DOHH2 (cell line): Measurements from ENCODE around the gene SPOP.

ENCODE experiments used
- H3F3A ChIP-seq: fragments of 200-600 bp; sonication (generic), shearing (Covaris generic); 2 replicates; pipeline ENCODE4 v1.6.0; 2016; ENCODE audit warnings: antibody characterized with exemption, mild to moderate bottlenecking; ENCODE audit not compliant: control insufficient read depth, insufficient read depth
- H3K27ac ChIP-seq: fragments of 200-600 bp; sonication (generic); 2 replicates; pipeline ENCODE4 v1.5.1; 2014; ENCODE audit warnings: low read depth, mild to moderate bottlenecking, low read length, moderate library complexity
- H3K27me3 ChIP-seq: fragments of 200-600 bp; sonication (generic); 2 replicates; pipeline ENCODE4 v1.6.1; 2014; ENCODE audit warnings: mild to moderate bottlenecking, low read length, mixed read lengths; ENCODE audit not compliant: control insufficient read depth
- H3K36me3 ChIP-seq: fragments of 200-600 bp; sonication (generic); 2 replicates; pipeline ENCODE4 v1.6.1; 2014; ENCODE audit warnings: mild to moderate bottlenecking, low read length, moderate library complexity, mixed read lengths; ENCODE audit not compliant: control insufficient read depth
- H3K4me1 ChIP-seq: fragments of 200-600 bp; sonication (generic); 2 replicates; pipeline ENCODE4 v1.6.1; 2014; ENCODE audit warnings: mild to moderate bottlenecking, low read length, mixed read lengths; ENCODE audit not compliant: control insufficient read depth
- H3K4me2 ChIP-seq: fragments of 200-600 bp; sonication (generic); 2 replicates; pipeline ENCODE4 v1.6.0; 2014; ENCODE audit warnings: mild to moderate bottlenecking, low read length, moderate library complexity
- H3K4me3 ChIP-seq: fragments of 200-600 bp; sonication (generic); 2 replicates; pipeline ENCODE4 v1.5.1; 2014; ENCODE audit warnings: mild to moderate bottlenecking, low read length, mixed read lengths
- H3K79me2 ChIP-seq: fragments of 200-600 bp; sonication (generic); 2 replicates; pipeline ENCODE4 v1.6.1; 2014; ENCODE audit warnings: mild to moderate bottlenecking, low read length, mixed read lengths; ENCODE audit not compliant: control insufficient read depth
- H3K9me2 ChIP-seq: fragments of 200-600 bp; sonication (generic); replicated peaks from 2 replicates; pipeline ENCODE4 v1.6.1; 2014; ENCODE audit warnings: mild to moderate bottlenecking, low read length, mixed read lengths; ENCODE audit not compliant: control insufficient read depth
- H3K9me3 ChIP-seq: fragments of 200-600 bp; sonication (generic); 2 replicates; pipeline ENCODE4 v1.6.1; 2014; ENCODE audit warnings: antibody characterized with exemption, low read length, mixed read lengths; ENCODE audit not compliant: control insufficient read depth, insufficient read depth
- H4K20me1 ChIP-seq: fragments of 200-600 bp; sonication (generic); 2 replicates; pipeline ENCODE4 v1.6.0; 2014; ENCODE audit warnings: low read depth, mild to moderate bottlenecking, antibody characterized with exemption, low read length, moderate library complexity; ENCODE audit not compliant: control insufficient read depth, insufficient read depth
- EZH2phosphoT487 ChIP-seq: fragments of 200-600 bp; sonication (generic); IDR thresholded peaks from 2 replicates; pipeline ENCODE4 v1.6.1; 2017; ENCODE audit warnings: borderline replicate concordance, mild to moderate bottlenecking, antibody characterized with exemption, low read length, moderate library complexity, mixed read lengths
- TF ChIP-seq, protein P1 (sequence below): fragments of 200-600 bp; sonication (generic); IDR thresholded peaks from one replicate; pipeline ENCODE4 v1.5.1; 2014; ENCODE audit warnings: antibody characterized with exemption, mild to moderate bottlenecking, low read depth, low read length; ENCODE audit not compliant: poor library complexity, severe bottlenecking

The SPOP gene

DNA sequence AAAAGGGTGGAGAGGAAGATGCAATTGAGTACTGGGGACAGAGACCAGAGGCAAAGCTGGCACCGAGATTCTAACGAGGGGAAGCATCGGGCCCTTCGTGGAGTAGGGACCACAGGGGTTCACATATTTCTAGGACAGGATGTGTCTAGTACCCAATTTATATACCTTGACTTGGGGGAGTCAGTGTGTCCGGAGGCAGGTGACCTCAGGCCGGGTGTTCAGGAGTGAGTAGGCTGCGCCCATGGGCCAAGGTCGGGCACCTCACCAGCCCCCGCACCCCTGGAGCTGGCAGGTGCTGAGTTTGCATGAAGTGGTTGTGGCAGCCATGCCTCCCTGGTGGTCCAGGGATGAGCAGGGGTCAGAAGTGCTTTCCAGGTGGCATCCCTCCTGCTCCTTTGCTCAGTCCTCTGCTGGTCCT lies 110.8 kb downstream of the SPOP start:
- Histone ChIP-seq H3K4me2 (no peak overlapping the region), H3K36me3 (no peaks in the 10 kb centered on the region), H3K79me2 (no peaks in the 10 kb centered on the region), H3K9me2 (no peaks in the 10 kb centered on the region), H3F3A (peaks cover 4% of the 10 kb centered on the region), H3K9me3 (no peaks in the 10 kb centered on the region), H3K4me3 (no peak overlapping the region), H3K4me1 (peaks cover 8% of the 10 kb centered on the region; the same call in 1 of the 2 replicates), H3K27ac (no peak overlapping the region), H3K27me3 (peaks cover 21% of the 10 kb centered on the region), H4K20me1 (no peaks in the 10 kb centered on the region)
- no peak for TF ChIP-seq EZH2phosphoT487
- TF ChIP-seq, protein P1, sequence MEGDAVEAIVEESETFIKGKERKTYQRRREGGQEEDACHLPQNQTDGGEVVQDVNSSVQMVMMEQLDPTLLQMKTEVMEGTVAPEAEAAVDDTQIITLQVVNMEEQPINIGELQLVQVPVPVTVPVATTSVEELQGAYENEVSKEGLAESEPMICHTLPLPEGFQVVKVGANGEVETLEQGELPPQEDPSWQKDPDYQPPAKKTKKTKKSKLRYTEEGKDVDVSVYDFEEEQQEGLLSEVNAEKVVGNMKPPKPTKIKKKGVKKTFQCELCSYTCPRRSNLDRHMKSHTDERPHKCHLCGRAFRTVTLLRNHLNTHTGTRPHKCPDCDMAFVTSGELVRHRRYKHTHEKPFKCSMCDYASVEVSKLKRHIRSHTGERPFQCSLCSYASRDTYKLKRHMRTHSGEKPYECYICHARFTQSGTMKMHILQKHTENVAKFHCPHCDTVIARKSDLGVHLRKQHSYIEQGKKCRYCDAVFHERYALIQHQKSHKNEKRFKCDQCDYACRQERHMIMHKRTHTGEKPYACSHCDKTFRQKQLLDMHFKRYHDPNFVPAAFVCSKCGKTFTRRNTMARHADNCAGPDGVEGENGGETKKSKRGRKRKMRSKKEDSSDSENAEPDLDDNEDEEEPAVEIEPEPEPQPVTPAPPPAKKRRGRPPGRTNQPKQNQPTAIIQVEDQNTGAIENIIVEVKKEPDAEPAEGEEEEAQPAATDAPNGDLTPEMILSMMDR: no peak

DNA sequence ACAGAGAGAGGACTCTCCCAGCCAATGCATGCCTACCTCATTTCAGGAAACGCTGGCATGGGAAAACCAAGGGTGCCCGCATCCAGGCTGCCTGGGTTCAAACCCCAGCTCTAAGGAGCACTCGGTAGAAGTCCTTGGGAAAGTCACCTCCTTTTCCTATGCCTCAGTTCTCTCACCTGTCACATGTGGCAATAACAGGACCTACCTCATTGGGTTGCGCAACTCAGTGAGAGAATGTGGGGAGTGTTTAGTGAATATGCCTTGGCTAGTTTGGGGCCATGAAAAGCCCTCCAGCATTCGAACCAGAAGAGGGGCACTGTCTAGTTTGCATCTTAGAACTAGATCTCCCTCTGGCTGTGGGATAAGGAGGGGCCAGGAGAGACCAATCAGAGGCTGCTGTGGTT lies 111.2 kb downstream of the SPOP start:
- peaks cover 17% of the 10 kb centered on the region for H3K27me3 ChIP-seq
- no peak overlapping the region for H3K4me3 ChIP-seq
- no peaks in the 10 kb centered on the region for H4K20me1 ChIP-seq
- H3K79me2 ChIP-seq: no peaks in the 10 kb centered on the region
- no peak overlapping the region for H3K4me2 ChIP-seq
- H3F3A ChIP-seq: peaks cover 4% of the 10 kb centered on the region
- H3K9me3 ChIP-seq: no peaks in the 10 kb centered on the region
- no peaks in the 10 kb centered on the region for H3K9me2 ChIP-seq
- H3K4me1 ChIP-seq: peaks cover 8% of the 10 kb centered on the region; the same call in 1 of the 2 replicates
- H3K27ac ChIP-seq: no peak overlapping the region
- TF ChIP-seq EZH2phosphoT487: no peak
- TF ChIP-seq, protein P1: no peak
- H3K36me3 ChIP-seq: no peaks in the 10 kb centered on the region

DNA sequence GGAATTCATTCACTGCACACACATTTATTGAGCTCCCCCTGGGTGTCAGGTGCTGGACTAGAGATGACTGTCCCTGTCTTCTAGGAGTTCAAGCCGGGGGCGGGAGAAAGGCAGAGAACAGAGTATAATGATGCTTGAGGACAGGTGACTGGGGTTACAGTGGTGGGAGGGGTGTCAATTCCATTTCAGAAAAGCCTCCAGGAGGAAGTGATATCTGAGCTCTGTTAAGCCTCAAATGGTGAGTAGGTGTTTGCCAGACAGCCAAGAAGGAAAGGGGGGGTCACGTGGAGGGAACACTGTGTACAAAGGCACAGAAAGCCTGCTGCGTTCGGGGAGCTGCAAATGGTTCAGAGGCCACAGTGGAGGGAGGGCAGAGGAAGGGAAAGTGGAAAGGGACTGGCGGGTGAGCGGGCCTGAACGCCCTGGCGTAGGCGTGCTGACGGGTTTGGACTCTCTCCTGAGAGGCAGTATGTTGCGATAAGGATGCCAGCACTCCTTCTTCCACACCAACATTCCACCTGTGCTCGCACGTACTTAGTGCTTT lies 111.9 kb downstream of the SPOP start:
- H3F3A ChIP-seq: peaks cover 4% of the 10 kb centered on the region

More for the DNA sequence above, 111.9 kb downstream of the SPOP start:
- Histone ChIP-seq H3K27me3 (peaks cover 11% of the 10 kb centered on the region), H3K4me3 (no peak overlapping the region), H3K27ac (no peak overlapping the region), H3K4me1 (peaks cover 8% of the 10 kb centered on the region; the same call in 1 of the 2 replicates), H4K20me1 (no peaks in the 10 kb centered on the region), H3K36me3 (no peaks in the 10 kb centered on the region), H3K9me3 (no peaks in the 10 kb centered on the region), H3K4me2 (no peak overlapping the region), H3K9me2 (no peaks in the 10 kb centered on the region), H3K79me2 (no peaks in the 10 kb centered on the region)
- no peak for TF ChIP-seq EZH2phosphoT487
- TF ChIP-seq, protein P1: no peak
